Pancreas (tissue), 10 donors: ENCODE results near the gene TBC1D32. TPM values are rescaled to one million over a fixed set of nuclear protein-coding genes. Genes with fewer than 3 reads are reported as not detected.

Experiments used
- ATAC-seq, 4 donors: fragments of 200-7000 bp; cut with Tn5 transposase; one replicate each; pipeline versions ENCODE4 v1.8.0 to v1.9.1; 2020; ENCODE audit warnings: mild to moderate bottlenecking in 4 of 4, moderate library complexity in 4 of 4
- DNase-seq, 6 donors: peaks; one replicate each; pipeline ENCODE4 v3.0.0-alpha.2; 2020
- FAIRE-seq: peaks from 2 replicates; lab custom pipeline; 2012; peaks lifted over from hg19 to GRCh38; lab: Jason Lieb, UNC
- H3K27ac ChIP-seq, 4 donors: fragments of 200-600 bp; sonication (generic); 1 replicate in 3 of 4; 2 replicates in 1 of 4; pipeline versions ENCODE4 v1.5.0 to v1.8.0; 2020
- H3K27me3 ChIP-seq, 4 donors: fragments of 200-600 bp; one replicate each; pipeline ENCODE4 v1.8.0; 2021
- H3K36me3 ChIP-seq, 3 donors: fragments of 200-600 bp; sonication (generic) in 1 of 3; one replicate each; pipeline versions ENCODE4 v1.5.0 to v1.8.0; 2020 to 2021
- H3K4me1 ChIP-seq, 3 donors: fragments of 200-600 bp; one replicate each; pipeline ENCODE4 v1.8.0; 2021
- H3K4me3 ChIP-seq, 4 donors: fragments of 200-600 bp; sonication (generic) in 2 of 4; one replicate each; pipeline versions ENCODE4 v1.5.0 to v1.8.0; 2020 to 2021
- H3K9me3 ChIP-seq, 4 donors: fragments of 200-600 bp; one replicate each; pipeline ENCODE4 v1.8.0; 2021
- CTCF ChIP-seq, 4 donors: fragments of 200-600 bp; sonication (generic) in 3 of 4; IDR thresholded peaks; one replicate each; pipeline versions ENCODE4 v1.5.0 to v1.8.0; 2021; ENCODE audit warnings: antibody characterized with exemption in 4 of 4
- WGBS, 2 donors: extraction: QIAGEN DNeasy Blood & Tissue Kit; methylation state at CpG; one replicate each; pipeline ENCODE4 v1.1.7; 2013; 5-methylcytosine and 5-hydroxymethylcytosine counted together
- intact Hi-C, 3 donors: fragments of 100-400 bp; cut with DNase I; formaldehyde crosslinking; loops; one replicate each; pipeline versions ENCODE4 v1.11.1 to v1.14.2; 2022
- polyA plus RNA-seq, 2 donors: library from polyadenylated mRNA; stranded (reverse); fragments of 200-250 nt; gene quantifications; one replicate each; pipeline ENCODE4 v1.2.3, GENCODE V29; 2013
- total RNA-seq, 6 donors: library from RNA; stranded (reverse); fragmentation: NEBNext Ultra II Directional in 4 of 6; extraction: Animal tissue kit (Norgen Biotek cat#: 25700) in 4 of 6; gene quantifications; one replicate each; pipeline versions ENCODE4 v1.2.1 to v1.2.4, GENCODE V29; 2021 to 2023
- donor health status: healthy with polysubstance abuse.
- donor health status: DM: no; HTN: no; CAD: no; lungs with moderate emphysema.
- donor health status: DM: no; HTN: no; CAD: no.
- donor health status: control.
- donor health status: control.
- donor health status: Bipolar disorder and iron deficiency.
- donor health status: DM: yes; HTN: yes; CAD: no.
- donor health status: DM: no; HTN: no; CAD: no.
- donor health status: DM: no; HTN: no; CAD: no.
- donor health status: DM: yes; HTN: yes; CAD: no.

Gene TBC1D32
- total and polyA plus RNA-seq, 8 donors = 1.1 to 6.3 (median 3.4) TPM

DNA sequence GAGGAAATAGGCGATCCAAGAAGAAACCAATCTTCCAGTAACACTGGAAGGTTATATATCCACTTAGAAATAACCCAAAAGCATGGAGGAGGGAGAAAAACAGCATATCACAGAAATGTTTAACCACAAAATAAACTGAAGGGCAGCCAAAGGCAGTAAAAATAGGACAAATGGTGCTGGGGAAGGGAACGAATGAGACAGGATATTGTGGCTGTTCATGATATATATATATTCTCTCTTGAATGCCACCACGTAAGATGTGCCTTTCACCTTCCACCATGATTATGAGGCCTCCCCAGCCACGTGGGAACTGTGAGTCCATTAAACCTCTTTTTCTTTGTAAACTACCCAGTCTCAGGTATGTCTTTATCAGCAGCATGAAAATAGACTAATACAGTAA is 162.4 kb downstream of the TBC1D32 start:
- H3K36me3 ChIP-seq = no peaks in the 10 kb centered on the region
- FAIRE-seq = no peak
- no peak for TF ChIP-seq CTCF (IDR thresholded peaks at IDR 0.05)
- no peak overlapping the region for H3K4me3 ChIP-seq
- intact Hi-C loops = no loop called here
- WGBS, 2 donors = 67 to 78% methylated on average over 4 of the region's 4 CpGs
- H3K27ac ChIP-seq = no peak overlapping the region
- no peaks in the 10 kb centered on the region for H3K4me1 ChIP-seq
- no peaks in the 10 kb centered on the region for H3K27me3 ChIP-seq
- DNase-seq = no peak
- no peaks in the 10 kb centered on the region for H3K9me3 ChIP-seq
- ATAC-seq = no peak

DNA sequence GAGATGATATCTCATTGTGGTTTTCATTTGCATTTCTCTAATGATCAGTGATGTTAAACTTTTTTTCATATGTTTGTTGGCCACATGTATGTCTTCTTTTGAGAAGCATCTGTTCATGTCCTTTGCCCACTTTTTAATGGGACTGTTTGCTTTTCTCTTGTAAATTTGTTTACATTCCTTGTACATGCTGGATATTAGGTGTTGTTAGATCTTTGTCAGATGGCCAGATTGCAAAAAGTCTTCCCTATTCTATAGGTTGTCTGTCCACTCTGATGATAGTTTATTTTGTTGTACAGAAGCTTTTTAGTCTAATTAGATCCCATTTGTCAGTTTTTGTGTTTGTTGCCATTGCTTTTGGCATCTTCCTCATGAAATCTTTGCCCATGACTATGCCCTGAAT is 172.4 kb downstream of the TBC1D32 start:
- H3K27me3 ChIP-seq = no peaks in the 10 kb centered on the region
- H3K4me3 ChIP-seq = no peak overlapping the region
- no peaks in the 10 kb centered on the region for H3K4me1 ChIP-seq
- FAIRE-seq (no peak), DNase-seq (no peak), ATAC-seq (no peak)
- no peak overlapping the region for H3K27ac ChIP-seq
- intact Hi-C loops = no loop called here
- TF ChIP-seq CTCF (IDR thresholded peaks at IDR 0.05) = no peak
- H3K9me3 ChIP-seq = no peaks in the 10 kb centered on the region
- H3K36me3 ChIP-seq = peaks cover 0 to 3% (median 0%) of the 10 kb centered on the region in 3 donors

- DNase-seq = no peak
- FAIRE-seq = peak; percentile 26
- H3K27ac ChIP-seq = no peak overlapping the region
- peaks cover 0 to 3% (median 0%) of the 10 kb centered on the region in 3 donors for H3K36me3 ChIP-seq
- 55 to 58% methylated on average over 2 of the region's 2 CpGs for WGBS, 2 donors
- intact Hi-C loops = no loop called here
- H3K4me3 ChIP-seq = no peak overlapping the region
- no peak for TF ChIP-seq CTCF (IDR thresholded peaks at IDR 0.05)
- no peaks in the 10 kb centered on the region for H3K27me3 ChIP-seq
- H3K4me1 ChIP-seq = no peaks in the 10 kb centered on the region
- ATAC-seq = no peak
- no peaks in the 10 kb centered on the region for H3K9me3 ChIP-seq
Measured at GRCh38 chr6:121160276-121160675, 174.0 kb downstream of the TBC1D32 start.

DNA sequence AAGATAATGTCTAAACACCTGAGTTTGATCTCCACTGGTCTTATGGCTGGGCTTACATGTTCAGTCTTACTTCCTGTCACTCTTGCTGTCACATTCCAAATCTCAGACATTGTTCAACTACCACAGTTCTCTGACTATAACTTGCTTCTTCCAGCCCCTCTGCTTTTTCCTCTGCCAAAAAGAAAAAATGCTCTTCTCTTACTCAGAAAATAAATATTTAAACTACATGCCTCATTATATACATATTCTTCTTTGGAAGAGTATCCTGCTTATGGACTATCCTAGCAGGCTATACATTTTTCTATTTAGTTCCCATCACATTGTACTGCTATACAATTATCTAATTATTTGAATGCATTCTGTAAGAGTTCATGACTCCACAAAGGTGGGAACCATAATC is 175.4 kb downstream of the TBC1D32 start:
- Histone ChIP-seq H3K4me1 (no peaks in the 10 kb centered on the region), H3K27ac (no peak overlapping the region), H3K36me3 (peaks cover 0 to 3% (median 0%) of the 10 kb centered on the region in 3 donors), H3K9me3 (no peaks in the 10 kb centered on the region), H3K27me3 (no peaks in the 10 kb centered on the region), H3K4me3 (no peak overlapping the region)
- no peak for ATAC-seq
- TF ChIP-seq CTCF (IDR thresholded peaks at IDR 0.05) = no peak
- DNase-seq = no peak
- no peak for FAIRE-seq
- intact Hi-C loops = no loop called here

DNA sequence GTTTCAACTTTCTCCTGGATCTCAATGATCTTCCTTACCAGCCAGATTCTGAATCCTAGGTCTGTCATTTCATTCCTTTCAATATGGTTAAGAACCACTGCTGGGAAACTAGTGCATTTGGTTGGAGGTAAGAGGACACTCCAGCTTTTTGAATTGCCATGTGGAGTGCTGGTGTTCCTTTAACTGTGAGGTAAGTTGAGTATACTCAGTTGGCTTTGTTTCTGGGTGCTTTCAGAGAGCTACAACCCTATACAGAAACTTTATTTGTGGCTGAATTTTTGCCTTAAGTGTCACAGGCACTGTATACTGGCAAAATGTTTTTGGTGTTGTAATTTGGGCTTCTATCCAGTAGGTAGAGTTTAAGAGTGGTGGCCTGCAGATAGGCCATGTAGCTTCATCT is 175.8 kb downstream of the TBC1D32 start:
- no peaks in the 10 kb centered on the region for H3K9me3 ChIP-seq
- peaks cover 0 to 3% (median 0%) of the 10 kb centered on the region in 3 donors for H3K36me3 ChIP-seq
- no peak for TF ChIP-seq CTCF (IDR thresholded peaks at IDR 0.05)
- no peaks in the 10 kb centered on the region for H3K4me1 ChIP-seq
- intact Hi-C loops = no loop called here
- no peaks in the 10 kb centered on the region for H3K27me3 ChIP-seq
- no peak overlapping the region for H3K4me3 ChIP-seq
- H3K27ac ChIP-seq = no peak overlapping the region
- FAIRE-seq = no peak
- no peak for ATAC-seq
- no peak for DNase-seq
